ENCODE measurements around the gene PRDM1. TPM values are rescaled to one million over a fixed set of nuclear protein-coding genes. Genes with fewer than 3 reads are reported as not detected.

PRDM1 gene
- total and polyA plus RNA-seq, 2 of the 13 experiments (the other 11 are each of a cell fraction or from before 2014, with no cell fraction given), result 0.13 TPM; not detected in 1

GRCh38 chr6:106142876-106143431 is 56.8 kb downstream of the PRDM1 start:
- 7% methylated on average over 2 of the region's 2 CpGs for WGBS (ENCODE audit: low lambda C conversion rate)
- no TSS peak for BruUV-seq (replicated peaks)

More at GRCh38 chr6:106142876-106143431, 56.8 kb downstream of the PRDM1 start:
- in situ Hi-C loops (cut with HindIII; ENCODE audit: extremely low pct_ligation_motif_present, low pct_unique_long_range_greater_than_20kb), result no loop called here
- FAIRE-seq (no peak), ATAC-seq (no peak), DNase-seq (ENCODE audit: low spot score) (no peak)
- intact Hi-C loops (cut with micrococcal nuclease; ENCODE audit: unreplicated experiment), result no loop called here
- no peak overlapping the region for H3K9ac ChIP-seq (ENCODE audit: insufficient read depth, low read depth, low read length)
- no peaks in the 10 kb centered on the region for H4K20me1 ChIP-seq (ENCODE audit: insufficient read depth, low read length)
- no peaks in the 10 kb centered on the region for H3K9me3 ChIP-seq (ENCODE audit: low read length)
- H3K27me3 ChIP-seq (ENCODE audit: control insufficient read depth in 1 of 2, insufficient read depth in 2 of 2, low read length in 2 of 2), result peaks cover 2 to 27% of the 10 kb centered on the region in 2 experiments; a peak in 3 of 5 replicates
- H3K27ac ChIP-seq (ENCODE audit: extremely low read length, insufficient read depth, low read length), result no peak overlapping the region
- H3K36me3 ChIP-seq (replicated peaks in 1 of 2; ENCODE audit: control insufficient read depth in 1 of 2, insufficient read depth in 2 of 2, low read length in 2 of 2), result no peaks in the 10 kb centered on the region
- ChIA-PET POLR2A (no interaction called here), CTCF (ENCODE audit: low intra/inter-chr PET ratio, low total read pairs) (no interaction called here)
- H3K4me3 ChIP-seq (replicated peaks in 1 of 3; ENCODE audit: insufficient read depth in 1 of 3, low read depth in 2 of 3, low read length in 3 of 3), result no peak overlapping the region
- TF ChIP-seq ARID3A (IDR thresholded peaks at IDR 0.05; ENCODE audit: low read depth, low read length) (no peak), NCOA1 (CRISPR knock-in tag; IDR thresholded peaks at IDR 0.05) (no peak), ZNF737 (CRISPR knock-in tag; IDR thresholded peaks at IDR 0.05; ENCODE audit: borderline replicate concordance) (no peak), ZNF383 (CRISPR knock-in tag; IDR thresholded peaks at IDR 0.05; ENCODE audit: borderline replicate concordance) (no peak), ARNT2 (CRISPR knock-in tag; IDR thresholded peaks at IDR 0.05; ENCODE audit: low read depth) (no peak), HNRNPL (IDR thresholded peaks at IDR 0.05; ENCODE audit: low read depth, low read length) (no peak), FOXO4 (CRISPR knock-in tag; conservative IDR thresholded peaks at IDR 0.05) (no peak), ZFP36 (IDR thresholded peaks at IDR 0.05; ENCODE audit: borderline replicate concordance, low read depth, low read length, partially characterized antibody) (no peak), THAP8 (CRISPR knock-in tag; IDR thresholded peaks at IDR 0.05; ENCODE audit: borderline replicate concordance) (no peak), SP140L (CRISPR knock-in tag; IDR thresholded peaks at IDR 0.05; ENCODE audit: borderline replicate concordance) (no peak)
- TF ChIP-seq, protein P1, sequence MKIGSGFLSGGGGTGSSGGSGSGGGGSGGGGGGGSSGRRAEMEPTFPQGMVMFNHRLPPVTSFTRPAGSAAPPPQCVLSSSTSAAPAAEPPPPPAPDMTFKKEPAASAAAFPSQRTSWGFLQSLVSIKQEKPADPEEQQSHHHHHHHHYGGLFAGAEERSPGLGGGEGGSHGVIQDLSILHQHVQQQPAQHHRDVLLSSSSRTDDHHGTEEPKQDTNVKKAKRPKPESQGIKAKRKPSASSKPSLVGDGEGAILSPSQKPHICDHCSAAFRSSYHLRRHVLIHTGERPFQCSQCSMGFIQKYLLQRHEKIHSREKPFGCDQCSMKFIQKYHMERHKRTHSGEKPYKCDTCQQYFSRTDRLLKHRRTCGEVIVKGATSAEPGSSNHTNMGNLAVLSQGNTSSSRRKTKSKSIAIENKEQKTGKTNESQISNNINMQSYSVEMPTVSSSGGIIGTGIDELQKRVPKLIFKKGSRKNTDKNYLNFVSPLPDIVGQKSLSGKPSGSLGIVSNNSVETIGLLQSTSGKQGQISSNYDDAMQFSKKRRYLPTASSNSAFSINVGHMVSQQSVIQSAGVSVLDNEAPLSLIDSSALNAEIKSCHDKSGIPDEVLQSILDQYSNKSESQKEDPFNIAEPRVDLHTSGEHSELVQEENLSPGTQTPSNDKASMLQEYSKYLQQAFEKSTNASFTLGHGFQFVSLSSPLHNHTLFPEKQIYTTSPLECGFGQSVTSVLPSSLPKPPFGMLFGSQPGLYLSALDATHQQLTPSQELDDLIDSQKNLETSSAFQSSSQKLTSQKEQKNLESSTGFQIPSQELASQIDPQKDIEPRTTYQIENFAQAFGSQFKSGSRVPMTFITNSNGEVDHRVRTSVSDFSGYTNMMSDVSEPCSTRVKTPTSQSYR (CRISPR knock-in tag; IDR thresholded peaks at IDR 0.05; ENCODE audit: borderline replicate concordance), result no peak
- TF ChIP-seq, protein P2, sequence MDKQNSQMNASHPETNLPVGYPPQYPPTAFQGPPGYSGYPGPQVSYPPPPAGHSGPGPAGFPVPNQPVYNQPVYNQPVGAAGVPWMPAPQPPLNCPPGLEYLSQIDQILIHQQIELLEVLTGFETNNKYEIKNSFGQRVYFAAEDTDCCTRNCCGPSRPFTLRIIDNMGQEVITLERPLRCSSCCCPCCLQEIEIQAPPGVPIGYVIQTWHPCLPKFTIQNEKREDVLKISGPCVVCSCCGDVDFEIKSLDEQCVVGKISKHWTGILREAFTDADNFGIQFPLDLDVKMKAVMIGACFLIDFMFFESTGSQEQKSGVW (CRISPR knock-in tag; IDR thresholded peaks at IDR 0.05; ENCODE audit: borderline replicate concordance), result no peak
- TF ChIP-seq, protein P3, sequence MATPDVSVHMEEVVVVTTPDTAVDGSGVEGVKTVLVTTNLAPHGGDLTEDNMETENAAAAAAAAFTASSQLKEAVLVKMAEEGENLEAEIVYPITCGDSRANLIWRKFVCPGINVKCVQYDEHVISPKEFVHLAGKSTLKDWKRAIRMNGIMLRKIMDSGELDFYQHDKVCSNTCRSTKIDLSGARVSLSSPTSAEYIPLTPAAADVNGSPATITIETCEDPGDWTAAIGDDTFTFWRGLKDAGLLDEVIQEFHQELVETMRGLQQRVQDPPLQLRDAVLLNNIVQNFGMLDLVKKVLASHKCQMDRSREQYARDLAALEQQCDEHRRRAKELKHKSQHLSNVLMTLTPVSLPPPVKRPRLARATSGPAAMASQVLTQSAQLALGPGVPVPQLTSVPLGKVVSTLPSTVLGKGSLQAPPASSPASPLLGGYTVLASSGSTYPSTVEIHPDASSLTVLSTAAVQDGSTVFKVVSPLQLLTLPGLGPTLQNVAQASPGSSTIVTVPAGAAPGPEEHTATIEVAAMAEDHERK (CRISPR knock-in tag; IDR thresholded peaks at IDR 0.05; ENCODE audit: low read depth), result no peak
- H2AFZ ChIP-seq (ENCODE audit: low read length), result no peak overlapping the region
- H3K4me2 ChIP-seq (ENCODE audit: low read depth, low read length), result no peak overlapping the region
- H3K79me2 ChIP-seq (ENCODE audit: insufficient read depth, low read length), result no peaks in the 10 kb centered on the region
- H3K4me1 ChIP-seq (ENCODE audit: insufficient read depth, low read length), result no peaks in the 10 kb centered on the region
